ENCODE measurements around the gene LAP3. TPM values are rescaled to one million over a fixed set of nuclear protein-coding genes. Genes with fewer than 3 reads are reported as not detected.

Gene LAP3
- total and polyA plus RNA-seq, 4 donors, result 57.5 to 178 (median 110) TPM

DNA sequence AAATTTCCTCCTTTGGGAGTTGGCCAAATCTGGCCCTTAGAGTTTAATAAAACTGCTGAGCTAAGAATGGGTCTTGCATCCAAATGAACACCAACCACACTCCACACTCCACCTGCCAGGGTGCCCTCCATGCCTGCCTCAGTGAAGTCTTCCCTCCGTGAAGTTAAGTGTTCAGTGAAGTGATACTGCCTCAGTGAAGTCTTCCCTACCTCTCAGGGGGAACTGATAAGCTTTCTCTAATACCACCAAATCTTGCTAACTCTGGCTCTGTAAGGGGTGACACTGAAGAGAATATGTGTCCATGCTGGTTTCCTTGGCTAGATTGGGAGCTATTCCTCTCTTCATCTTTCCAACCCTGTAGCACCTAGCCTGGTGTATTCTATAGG is 65.4 kb downstream of the LAP3 start:
- no peak overlapping the region for H3K9ac ChIP-seq (ENCODE audit: low read depth in 1 of 2, low read length in 2 of 2)
- H3K4me1 ChIP-seq (ENCODE audit: control insufficient read depth in 4 of 4, insufficient read depth in 4 of 4, low read length in 3 of 4), result no peaks in the 10 kb centered on the region
- DNase-seq (ENCODE audit: low spot score), result no peak
- TF ChIP-seq HNF4G (IDR thresholded peaks at IDR 0.05) (no peak), SP1 (IDR thresholded peaks at IDR 0.05) (no peak), TAF1 (conservative IDR thresholded peaks at IDR 0.05) (no peak), FOXA2 (IDR thresholded peaks at IDR 0.05) (no peak), RXRA (IDR thresholded peaks at IDR 0.05) (no peak), NR2F2 (IDR thresholded peaks at IDR 0.05) (no peak), EGR1 (IDR thresholded peaks at IDR 0.05; ENCODE audit: low read depth in 2 of 2) (no peak), HNF4A (conservative IDR thresholded peaks at IDR 0.05) (no peak), JUND (IDR thresholded peaks at IDR 0.05) (no peak)
- TF ChIP-seq, protein P1, sequence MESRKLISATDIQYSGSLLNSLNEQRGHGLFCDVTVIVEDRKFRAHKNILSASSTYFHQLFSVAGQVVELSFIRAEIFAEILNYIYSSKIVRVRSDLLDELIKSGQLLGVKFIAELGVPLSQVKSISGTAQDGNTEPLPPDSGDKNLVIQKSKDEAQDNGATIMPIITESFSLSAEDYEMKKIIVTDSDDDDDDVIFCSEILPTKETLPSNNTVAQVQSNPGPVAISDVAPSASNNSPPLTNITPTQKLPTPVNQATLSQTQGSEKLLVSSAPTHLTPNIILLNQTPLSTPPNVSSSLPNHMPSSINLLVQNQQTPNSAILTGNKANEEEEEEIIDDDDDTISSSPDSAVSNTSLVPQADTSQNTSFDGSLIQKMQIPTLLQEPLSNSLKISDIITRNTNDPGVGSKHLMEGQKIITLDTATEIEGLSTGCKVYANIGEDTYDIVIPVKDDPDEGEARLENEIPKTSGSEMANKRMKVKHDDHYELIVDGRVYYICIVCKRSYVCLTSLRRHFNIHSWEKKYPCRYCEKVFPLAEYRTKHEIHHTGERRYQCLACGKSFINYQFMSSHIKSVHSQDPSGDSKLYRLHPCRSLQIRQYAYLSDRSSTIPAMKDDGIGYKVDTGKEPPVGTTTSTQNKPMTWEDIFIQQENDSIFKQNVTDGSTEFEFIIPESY (IDR thresholded peaks at IDR 0.05), result no peak
- TF ChIP-seq, protein P2, sequence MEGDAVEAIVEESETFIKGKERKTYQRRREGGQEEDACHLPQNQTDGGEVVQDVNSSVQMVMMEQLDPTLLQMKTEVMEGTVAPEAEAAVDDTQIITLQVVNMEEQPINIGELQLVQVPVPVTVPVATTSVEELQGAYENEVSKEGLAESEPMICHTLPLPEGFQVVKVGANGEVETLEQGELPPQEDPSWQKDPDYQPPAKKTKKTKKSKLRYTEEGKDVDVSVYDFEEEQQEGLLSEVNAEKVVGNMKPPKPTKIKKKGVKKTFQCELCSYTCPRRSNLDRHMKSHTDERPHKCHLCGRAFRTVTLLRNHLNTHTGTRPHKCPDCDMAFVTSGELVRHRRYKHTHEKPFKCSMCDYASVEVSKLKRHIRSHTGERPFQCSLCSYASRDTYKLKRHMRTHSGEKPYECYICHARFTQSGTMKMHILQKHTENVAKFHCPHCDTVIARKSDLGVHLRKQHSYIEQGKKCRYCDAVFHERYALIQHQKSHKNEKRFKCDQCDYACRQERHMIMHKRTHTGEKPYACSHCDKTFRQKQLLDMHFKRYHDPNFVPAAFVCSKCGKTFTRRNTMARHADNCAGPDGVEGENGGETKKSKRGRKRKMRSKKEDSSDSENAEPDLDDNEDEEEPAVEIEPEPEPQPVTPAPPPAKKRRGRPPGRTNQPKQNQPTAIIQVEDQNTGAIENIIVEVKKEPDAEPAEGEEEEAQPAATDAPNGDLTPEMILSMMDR (IDR thresholded peaks at IDR 0.05; ENCODE audit: low read depth, low read length, missing input control), result no peak
- TF ChIP-seq, protein P3, sequence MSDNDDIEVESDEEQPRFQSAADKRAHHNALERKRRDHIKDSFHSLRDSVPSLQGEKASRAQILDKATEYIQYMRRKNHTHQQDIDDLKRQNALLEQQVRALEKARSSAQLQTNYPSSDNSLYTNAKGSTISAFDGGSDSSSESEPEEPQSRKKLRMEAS (IDR thresholded peaks at IDR 0.05), result no peak
- TF ChIP-seq, protein P4, sequence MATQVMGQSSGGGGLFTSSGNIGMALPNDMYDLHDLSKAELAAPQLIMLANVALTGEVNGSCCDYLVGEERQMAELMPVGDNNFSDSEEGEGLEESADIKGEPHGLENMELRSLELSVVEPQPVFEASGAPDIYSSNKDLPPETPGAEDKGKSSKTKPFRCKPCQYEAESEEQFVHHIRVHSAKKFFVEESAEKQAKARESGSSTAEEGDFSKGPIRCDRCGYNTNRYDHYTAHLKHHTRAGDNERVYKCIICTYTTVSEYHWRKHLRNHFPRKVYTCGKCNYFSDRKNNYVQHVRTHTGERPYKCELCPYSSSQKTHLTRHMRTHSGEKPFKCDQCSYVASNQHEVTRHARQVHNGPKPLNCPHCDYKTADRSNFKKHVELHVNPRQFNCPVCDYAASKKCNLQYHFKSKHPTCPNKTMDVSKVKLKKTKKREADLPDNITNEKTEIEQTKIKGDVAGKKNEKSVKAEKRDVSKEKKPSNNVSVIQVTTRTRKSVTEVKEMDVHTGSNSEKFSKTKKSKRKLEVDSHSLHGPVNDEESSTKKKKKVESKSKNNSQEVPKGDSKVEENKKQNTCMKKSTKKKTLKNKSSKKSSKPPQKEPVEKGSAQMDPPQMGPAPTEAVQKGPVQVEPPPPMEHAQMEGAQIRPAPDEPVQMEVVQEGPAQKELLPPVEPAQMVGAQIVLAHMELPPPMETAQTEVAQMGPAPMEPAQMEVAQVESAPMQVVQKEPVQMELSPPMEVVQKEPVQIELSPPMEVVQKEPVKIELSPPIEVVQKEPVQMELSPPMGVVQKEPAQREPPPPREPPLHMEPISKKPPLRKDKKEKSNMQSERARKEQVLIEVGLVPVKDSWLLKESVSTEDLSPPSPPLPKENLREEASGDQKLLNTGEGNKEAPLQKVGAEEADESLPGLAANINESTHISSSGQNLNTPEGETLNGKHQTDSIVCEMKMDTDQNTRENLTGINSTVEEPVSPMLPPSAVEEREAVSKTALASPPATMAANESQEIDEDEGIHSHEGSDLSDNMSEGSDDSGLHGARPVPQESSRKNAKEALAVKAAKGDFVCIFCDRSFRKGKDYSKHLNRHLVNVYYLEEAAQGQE (IDR thresholded peaks at IDR 0.05), result no peak
- H3K4me3 ChIP-seq (ENCODE audit: low read depth in 1 of 3, low read length in 3 of 3), result peak overlapping the region in 1 of 3 donors; percentile 32
- peaks cover 0 to 4% (median 2%) of the 10 kb centered on the region in 4 donors for H3K9me3 ChIP-seq (ENCODE audit: control insufficient read depth in 4 of 4, low read length in 3 of 4)
- no peaks in the 10 kb centered on the region for H3K36me3 ChIP-seq (ENCODE audit: control insufficient read depth in 4 of 4, insufficient read depth in 3 of 4, low read depth in 1 of 4, low read length in 3 of 4)
- 75% methylated on average over 1 of the region's 1 CpG for WGBS
- H3K27ac ChIP-seq (ENCODE audit: low read depth in 1 of 2, low read length in 2 of 2), result no peak overlapping the region
- H3K27me3 ChIP-seq (ENCODE audit: control insufficient read depth in 4 of 4, insufficient read depth in 4 of 4, low read length in 3 of 4), result no peaks in the 10 kb centered on the region

DNA sequence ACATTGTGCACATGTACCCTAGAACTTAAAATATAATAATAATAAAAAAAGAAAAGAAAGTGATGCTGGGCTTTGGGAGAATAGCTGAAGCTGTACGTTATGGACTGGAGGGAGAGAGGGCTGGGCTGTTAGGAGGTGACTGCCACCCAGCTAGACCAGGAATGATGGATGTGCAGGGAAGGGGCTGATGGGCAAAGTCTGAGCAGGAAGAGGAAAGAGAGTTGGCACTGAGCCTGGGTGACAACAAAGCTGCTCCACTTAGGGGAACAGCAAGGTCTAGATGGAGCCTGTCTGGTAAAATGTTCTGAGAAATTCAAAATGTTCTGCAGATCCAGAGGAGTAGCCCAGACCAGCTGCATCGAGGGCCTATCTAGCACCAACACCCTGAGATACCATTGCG is 69.7 kb downstream of the LAP3 start:
- no peak overlapping the region for H3K4me3 ChIP-seq (ENCODE audit: low read depth in 1 of 3, low read length in 3 of 3)
- H3K27ac ChIP-seq (ENCODE audit: low read depth in 1 of 2, low read length in 2 of 2), result no peak overlapping the region
- H3K4me1 ChIP-seq (ENCODE audit: control insufficient read depth in 4 of 4, insufficient read depth in 4 of 4, low read length in 3 of 4), result no peaks in the 10 kb centered on the region
- no peak for DNase-seq (ENCODE audit: low spot score)
- H3K9me3 ChIP-seq (ENCODE audit: control insufficient read depth in 4 of 4, low read length in 3 of 4), result peaks cover 0 to 4% (median 2%) of the 10 kb centered on the region in 4 donors
- no peak for TF ChIP-seq TAF1 (conservative IDR thresholded peaks at IDR 0.05)
- TF ChIP-seq, protein P5, sequence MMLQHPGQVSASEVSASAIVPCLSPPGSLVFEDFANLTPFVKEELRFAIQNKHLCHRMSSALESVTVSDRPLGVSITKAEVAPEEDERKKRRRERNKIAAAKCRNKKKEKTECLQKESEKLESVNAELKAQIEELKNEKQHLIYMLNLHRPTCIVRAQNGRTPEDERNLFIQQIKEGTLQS (IDR thresholded peaks at IDR 0.05), result no peak
- no peak for TF ChIP-seq JUND (IDR thresholded peaks at IDR 0.05)
- TF ChIP-seq GABPA (IDR thresholded peaks at IDR 0.05 in 1 of 2, conservative IDR thresholded peaks at IDR 0.05 in 1 of 2), result no peak
- TF ChIP-seq FOXA1 (IDR thresholded peaks at IDR 0.05), result no peak
- TF ChIP-seq YY1 (IDR thresholded peaks at IDR 0.05), result no peak
- no peak for TF ChIP-seq NR2F2 (IDR thresholded peaks at IDR 0.05)
- 72% methylated on average over 3 of the region's 3 CpGs for WGBS
- no peak overlapping the region for H3K9ac ChIP-seq (ENCODE audit: low read depth in 1 of 2, low read length in 2 of 2)
- no peaks in the 10 kb centered on the region for H3K27me3 ChIP-seq (ENCODE audit: control insufficient read depth in 4 of 4, insufficient read depth in 4 of 4, low read length in 3 of 4)
- H3K36me3 ChIP-seq (ENCODE audit: control insufficient read depth in 4 of 4, insufficient read depth in 3 of 4, low read depth in 1 of 4, low read length in 3 of 4), result no peaks in the 10 kb centered on the region
